ENCODE results near the gene ZDHHC19. TPM values are rescaled to one million over a fixed set of nuclear protein-coding genes. Genes with fewer than 3 reads are reported as not detected.
"Not testable (repeated sequence)": the region's sequence is repeated elsewhere in the genome, so short reads cannot be mapped to it uniquely, and the experiment has no call there.

Gene ZDHHC19
- total and polyA plus RNA-seq, 2 experiments from 2014 or later: 0.77 TPM; not detected in 1

- no peak for DNase-seq (ENCODE audit: low spot score)
- no peaks in the 10 kb centered on the region for H4K20me1 ChIP-seq (ENCODE audit: insufficient read depth, poor library complexity, severe bottlenecking)
- H3K9me3 ChIP-seq (ENCODE audit: low read depth): no peaks in the 10 kb centered on the region
- no peaks in the 10 kb centered on the region for H3K79me2 ChIP-seq
- H3K4me2 ChIP-seq: peak overlapping the region; percentile 53
- no peak overlapping the region for H3K4me3 ChIP-seq
- H3K36me3 ChIP-seq (replicated peaks; ENCODE audit: insufficient read depth, low read depth): no peaks in the 10 kb centered on the region
- H3K27ac ChIP-seq: peak overlapping the region; percentile 42
- no peak overlapping the region for H2AFZ ChIP-seq
- no peaks in the 10 kb centered on the region for H3K27me3 ChIP-seq
- peaks cover 7% of the 10 kb centered on the region for H3K4me1 ChIP-seq (ENCODE audit: insufficient read depth)
- H3K9me2 ChIP-seq (replicated peaks; ENCODE audit: insufficient read depth): no peaks in the 10 kb centered on the region
- TF ChIP-seq CTCF (IDR thresholded peaks at IDR 0.05; ENCODE audit: poor library complexity): no peak
- WGBS (ENCODE audit: low lambda C conversion rate, missing lambda C conversion rate): 68% methylated on average over 16 of the region's 16 CpGs
These were observed 33.6 kb downstream of the ZDHHC19 start for GRCh38 chr3:196177567-196177966.

DNA sequence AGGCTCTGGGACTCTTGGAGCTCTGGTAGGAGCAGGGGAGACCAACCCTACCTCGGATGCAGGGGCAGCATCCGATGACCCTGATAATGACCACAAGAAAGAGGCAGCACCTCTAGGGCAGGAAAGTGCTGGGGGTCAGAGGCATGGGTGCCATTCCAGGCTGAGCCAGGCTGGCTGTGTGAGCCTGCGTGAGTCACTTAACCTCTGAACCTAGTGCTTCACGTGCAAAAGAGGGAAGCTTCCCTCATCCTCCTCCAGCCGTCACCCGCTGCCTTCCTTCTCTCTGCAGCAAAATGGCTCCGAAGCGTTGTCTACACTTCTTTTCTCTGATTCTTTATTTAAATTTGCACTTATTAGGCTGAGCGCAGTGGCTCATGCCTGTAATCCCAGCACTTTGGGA is 35.5 kb downstream of the ZDHHC19 start:
- Histone ChIP-seq H3K9me3 (ENCODE audit: low read depth) (no peaks in the 10 kb centered on the region), H3K27me3 (no peaks in the 10 kb centered on the region), H3K36me3 (replicated peaks; ENCODE audit: insufficient read depth, low read depth) (no peaks in the 10 kb centered on the region), H3K27ac (no peak overlapping the region), H3K4me1 (ENCODE audit: insufficient read depth) (peaks cover 7% of the 10 kb centered on the region), H4K20me1 (ENCODE audit: insufficient read depth, poor library complexity, severe bottlenecking) (no peaks in the 10 kb centered on the region), H3K4me3 (no peak overlapping the region), H3K79me2 (no peaks in the 10 kb centered on the region), H3K9me2 (replicated peaks; ENCODE audit: insufficient read depth) (no peaks in the 10 kb centered on the region), H3K4me2 (no peak overlapping the region), H2AFZ (no peak overlapping the region)
- TF ChIP-seq CTCF (IDR thresholded peaks at IDR 0.05; ENCODE audit: poor library complexity) (no peak), EZH2phosphoT487 (IDR thresholded peaks at IDR 0.05; ENCODE audit: low read depth, severe bottlenecking, unreplicated experiment) (no peak), EZH2 (IDR thresholded peaks at IDR 0.05; ENCODE audit: borderline replicate concordance) (no peak)
- WGBS (ENCODE audit: low lambda C conversion rate, missing lambda C conversion rate): 87% methylated on average over 9 of the region's 9 CpGs
- DNase-seq (ENCODE audit: low spot score): no peak

GRCh38 chr3:196175116-196175625 is 36.0 kb downstream of the ZDHHC19 start:
- Histone ChIP-seq H3K27me3 (no peaks in the 10 kb centered on the region), H4K20me1 (ENCODE audit: insufficient read depth, poor library complexity, severe bottlenecking) (no peaks in the 10 kb centered on the region), H3K4me2 (no peak overlapping the region), H3K27ac (no peak overlapping the region), H3K4me1 (ENCODE audit: insufficient read depth) (peaks cover 7% of the 10 kb centered on the region), H3K36me3 (replicated peaks; ENCODE audit: insufficient read depth, low read depth) (no peaks in the 10 kb centered on the region), H3K9me3 (ENCODE audit: low read depth) (no peaks in the 10 kb centered on the region), H3K9me2 (replicated peaks; ENCODE audit: insufficient read depth) (no peaks in the 10 kb centered on the region), H3K79me2 (no peaks in the 10 kb centered on the region), H3K4me3 (no peak overlapping the region), H2AFZ (no peak overlapping the region)
- TF ChIP-seq EZH2 (IDR thresholded peaks at IDR 0.05; ENCODE audit: borderline replicate concordance) (no peak), CTCF (IDR thresholded peaks at IDR 0.05; ENCODE audit: poor library complexity) (no peak), EZH2phosphoT487 (IDR thresholded peaks at IDR 0.05; ENCODE audit: low read depth, severe bottlenecking, unreplicated experiment) (no peak)
- WGBS (ENCODE audit: low lambda C conversion rate, missing lambda C conversion rate): 89% methylated on average over 19 of the region's 19 CpGs
- no peak for DNase-seq (ENCODE audit: low spot score)

- H2AFZ ChIP-seq: no peak overlapping the region
- H3K9me2 ChIP-seq (replicated peaks; ENCODE audit: insufficient read depth): no peaks in the 10 kb centered on the region
- H3K27me3 ChIP-seq: no peaks in the 10 kb centered on the region
- H3K4me1 ChIP-seq (ENCODE audit: insufficient read depth): peaks cover 7% of the 10 kb centered on the region
- 94% methylated on average over 3 of the region's 3 CpGs for WGBS (ENCODE audit: low lambda C conversion rate, missing lambda C conversion rate)
- no peak for TF ChIP-seq EZH2phosphoT487 (IDR thresholded peaks at IDR 0.05; ENCODE audit: low read depth, severe bottlenecking, unreplicated experiment)
- no peak for TF ChIP-seq CTCF (IDR thresholded peaks at IDR 0.05; ENCODE audit: poor library complexity)
- no peak for TF ChIP-seq EZH2 (IDR thresholded peaks at IDR 0.05; ENCODE audit: borderline replicate concordance)
- H3K4me3 ChIP-seq: no peak overlapping the region
- no peak overlapping the region for H3K27ac ChIP-seq
- no peaks in the 10 kb centered on the region for H3K36me3 ChIP-seq (replicated peaks; ENCODE audit: insufficient read depth, low read depth)
- no peaks in the 10 kb centered on the region for H3K9me3 ChIP-seq (ENCODE audit: low read depth)
- no peaks in the 10 kb centered on the region for H3K79me2 ChIP-seq
- H3K4me2 ChIP-seq: no peak overlapping the region
- H4K20me1 ChIP-seq (ENCODE audit: insufficient read depth, poor library complexity, severe bottlenecking): no peaks in the 10 kb centered on the region
- no peak for DNase-seq (ENCODE audit: low spot score)
These were observed 36.5 kb downstream of the ZDHHC19 start for GRCh38 chr3:196174652-196175051.

GRCh38 chr3:196170296-196170695 is 40.9 kb downstream of the ZDHHC19 start:
- 94% methylated on average over 12 of the region's 12 CpGs for WGBS (ENCODE audit: low lambda C conversion rate, missing lambda C conversion rate)
- H3K27ac ChIP-seq: not testable (repeated sequence)

More at GRCh38 chr3:196170296-196170695, 40.9 kb downstream of the ZDHHC19 start:
- not testable (repeated sequence) for H3K27me3 ChIP-seq; H3K4me3 ChIP-seq; H4K20me1 ChIP-seq (ENCODE audit: insufficient read depth, poor library complexity, severe bottlenecking); H3K9me3 ChIP-seq (ENCODE audit: low read depth); H3K36me3 ChIP-seq (replicated peaks; ENCODE audit: insufficient read depth, low read depth); H3K4me1 ChIP-seq (ENCODE audit: insufficient read depth); H2AFZ ChIP-seq; H3K4me2 ChIP-seq; H3K79me2 ChIP-seq; DNase-seq (ENCODE audit: low spot score); H3K9me2 ChIP-seq (replicated peaks; ENCODE audit: insufficient read depth)
